HepG2 (cell line): ENCODE results near the gene FXYD5. TPM values are rescaled to one million over a fixed set of nuclear protein-coding genes. Genes with fewer than 3 reads are reported as not detected.

ENCODE experiments used
- ATAC-seq: fragments of 200-7000 bp; cut with Tn5 transposase; 3 replicates; pipeline ENCODE4 v1.9.1; 2020; ENCODE audit warnings: mild to moderate bottlenecking, moderate library complexity
- BruUV-seq: library from RNA; stranded (reverse); fragments of 400-500 nt; replicated peaks from 2 replicates; lab custom pipeline; 2021; lab: Mats Ljungman, UMichigan
- CTCF ChIA-PET: fragments of 300-600 bp; formaldehyde crosslinking; extraction: SDS; loops from one replicate; lab custom pipeline; 2021; ENCODE audit warnings: low total read pairs, inconsistent platforms, low intra/inter-chr PET ratio; lab: Yijun Ruan, JAX
- POLR2A ChIA-PET: fragments of 350-600 bp; sonication (Branson Sonifier 250); formaldehyde crosslinking; loops from one replicate; lab custom pipeline; 2020; ENCODE audit warnings: antibody characterized with exemption, inconsistent platforms; lab: Yijun Ruan, JAX
- DNase-seq: peaks from one replicate; pipeline ENCODE4 v3.0.0-alpha.2; 2015; ENCODE audit warnings: low spot score
- FAIRE-seq: peaks from 3 replicates; lab custom pipeline; 2011; peaks lifted over from hg19 to GRCh38; lab: Jason Lieb, UNC
- H2AFZ ChIP-seq: one replicate; pipeline ENCODE4 v1.6.1; 2011; ENCODE audit warnings: low read length, inconsistent platforms
- H3K27ac ChIP-seq: fragments of 300-600 bp; 3 replicates; pipeline ENCODE4 v1.8.0; 2011; ENCODE audit warnings: mixed run types, mild to moderate bottlenecking, mixed read lengths, low read length, inconsistent platforms; ENCODE audit not compliant: insufficient read depth; ENCODE audit errors: extremely low read length
- H3K27me3 ChIP-seq, 2 experiments: fragments of 200-600 bp in 1 of 2; 2 replicates in 1 of 2; 3 replicates in 1 of 2; pipeline versions ENCODE4 v1.6.0 to v1.8.0; 2011; ENCODE audit warnings: low read length in 2 of 2, mild to moderate bottlenecking in 2 of 2, moderate library complexity in 2 of 2, inconsistent platforms in 1 of 2; ENCODE audit not compliant: insufficient read depth in 2 of 2, control insufficient read depth in 1 of 2
- H3K36me3 ChIP-seq, 2 experiments: fragments of 200-600 bp in 1 of 2; replicated peaks in 1 of 2; 2 replicates in 1 of 2; 3 replicates in 1 of 2; pipeline versions ENCODE4 v1.5.1 to v1.8.0; 2011; ENCODE audit warnings: low read length in 2 of 2, inconsistent platforms in 1 of 2; ENCODE audit not compliant: insufficient read depth in 2 of 2, control insufficient read depth in 1 of 2
- H3K4me1 ChIP-seq: 2 replicates; pipeline ENCODE4 v1.5.1; 2012; ENCODE audit warnings: low read length, inconsistent platforms; ENCODE audit not compliant: insufficient read depth
- H3K4me2 ChIP-seq: 2 replicates; pipeline ENCODE4 v1.6.0; 2011; ENCODE audit warnings: low read depth, low read length, inconsistent platforms
- H3K4me3 ChIP-seq, 3 experiments: fragments of 200-600 bp in 1 of 3; sonication (generic), shearing (Covaris generic) in 1 of 3; replicated peaks in 1 of 3; 2 replicates each; pipeline ENCODE4 v1.5.1; 2011 to 2016; ENCODE audit warnings: low read length in 3 of 3, inconsistent platforms in 2 of 3, low read depth in 2 of 3, mild to moderate bottlenecking in 2 of 3, control low read depth in 1 of 3, mixed read lengths in 1 of 3; ENCODE audit not compliant: insufficient read depth in 1 of 3
- H3K79me2 ChIP-seq: one replicate; pipeline ENCODE4 v1.6.1; 2011; ENCODE audit warnings: low read length, inconsistent platforms; ENCODE audit not compliant: insufficient read depth
- H3K9ac ChIP-seq: 2 replicates; pipeline ENCODE4 v1.6.0; 2011; ENCODE audit warnings: mild to moderate bottlenecking, low read depth, low read length, inconsistent platforms; ENCODE audit not compliant: insufficient read depth
- H3K9me3 ChIP-seq: 2 replicates; pipeline ENCODE4 v1.5.1; 2012; ENCODE audit warnings: mild to moderate bottlenecking, low read length
- H4K20me1 ChIP-seq: 2 replicates; pipeline ENCODE4 v1.6.0; 2011; ENCODE audit warnings: inconsistent platforms, mild to moderate bottlenecking, low read length, moderate library complexity; ENCODE audit not compliant: insufficient read depth
- CBX1 ChIP-seq: IDR thresholded peaks from one replicate; pipeline ENCODE4 v1.6.1; 2016; ENCODE audit warnings: antibody characterized with exemption, low read depth
- CCAR2 ChIP-seq: fragments of 200-400 bp; formaldehyde crosslinking; optimal IDR thresholded peaks from 2 replicates; pipeline ENCODE3; 2018; ENCODE audit warnings: low read depth, mild to moderate bottlenecking, low read length, moderate library complexity
- DDIT3 ChIP-seq: sonication (generic); formaldehyde crosslinking; IDR thresholded peaks from 2 replicates; pipeline ENCODE4 v1.4.0; 2020; ENCODE audit warnings: mild to moderate bottlenecking, missing genetic modification reagents
- HINFP ChIP-seq: sonication (generic); formaldehyde crosslinking; IDR thresholded peaks from 2 replicates; pipeline ENCODE4 v1.4.0; 2020; ENCODE audit warnings: low read depth, mild to moderate bottlenecking, missing genetic modification reagents
- NFE2L2 ChIP-seq: fragments of 150-350 bp; IDR thresholded peaks from 2 replicates; pipeline ENCODE4 v1.6.1; 2014; ENCODE audit warnings: low read length
- NFIB ChIP-seq: sonication (generic); formaldehyde crosslinking; IDR thresholded peaks from 2 replicates; pipeline ENCODE4 v1.9.0; 2021; ENCODE audit warnings: missing genetic modification reagents, mild to moderate bottlenecking, borderline replicate concordance
- NKX3-1 ChIP-seq: sonication (generic); formaldehyde crosslinking; IDR thresholded peaks from 2 replicates; pipeline ENCODE4 v1.5.0; 2020; ENCODE audit warnings: missing genetic modification reagents
- SIX4 ChIP-seq: sonication (generic); formaldehyde crosslinking; IDR thresholded peaks from 2 replicates; pipeline ENCODE4 v1.4.0; 2020; ENCODE audit warnings: missing genetic modification reagents
- ZKSCAN1 ChIP-seq: fragments of 150-350 bp; IDR thresholded peaks from 2 replicates; pipeline ENCODE4 v1.6.1; 2014; ENCODE audit warnings: low read length
- ZNF142 ChIP-seq: sonication (generic); formaldehyde crosslinking; IDR thresholded peaks from 2 replicates; pipeline ENCODE4 v1.4.0; 2020; ENCODE audit warnings: missing genetic modification reagents
- ZNF547 ChIP-seq: sonication (generic); formaldehyde crosslinking; IDR thresholded peaks from 2 replicates; pipeline ENCODE4 v1.5.1; 2020; ENCODE audit warnings: mild to moderate bottlenecking, missing genetic modification reagents
- ZNF605 ChIP-seq: sonication (generic); formaldehyde crosslinking; IDR thresholded peaks from 2 replicates; pipeline ENCODE4 v1.8.0; 2022; ENCODE audit warnings: mild to moderate bottlenecking, missing genetic modification reagents
- ZNF652 ChIP-seq: IDR thresholded peaks from 2 replicates; pipeline ENCODE4 v1.6.1; 2016; ENCODE audit warnings: low read depth, borderline replicate concordance
- ZNF746 ChIP-seq: sonication (generic); formaldehyde crosslinking; IDR thresholded peaks from 2 replicates; pipeline ENCODE4 v1.8.0; 2022; ENCODE audit warnings: mild to moderate bottlenecking, missing genetic modification reagents
- WGBS: methylation state at CpG from one replicate; pipeline ENCODE4 v1.1.6; 2017; ENCODE audit warnings: low lambda C conversion rate; 5-methylcytosine and 5-hydroxymethylcytosine counted together
- in situ Hi-C: cut with HindIII; loops from 2 replicates; pipeline ENCODE4 v1.10.0; 2017; ENCODE audit warnings: low pct_unique_long_range_greater_than_20kb; ENCODE audit not compliant: extremely low pct_ligation_motif_present
- intact Hi-C: fragments of 100-400 bp; cut with micrococcal nuclease; formaldehyde crosslinking; loops from one replicate; pipeline ENCODE4 v1.10.0; 2022; ENCODE audit not compliant: unreplicated experiment
- polyA plus RNA-seq, 8 experiments: library from polyadenylated mRNA; depleted of rRNA in 3 of 8; stranded (reverse) in 7 of 8; unstranded in 1 of 8; fragments of >200 nt; fragmentation: Illumina TruSeq in 4 of 8; extraction: Trizol in 4 of 8; gene quantifications; 2 replicates each; pipeline versions ENCODE4 v1.2.1 to v1.2.3, GENCODE V29; 2011 to 2016; ENCODE audit warnings: low read depth in 4 of 8, missing spikeins in 1 of 8, mixed read lengths in 1 of 8; ENCODE audit not compliant: insufficient read depth in 1 of 8
- total RNA-seq, 5 experiments: library from RNA; depleted of rRNA; stranded (reverse); fragments of >200 nt; fragmentation: Illumina TruSeq; extraction: Trizol; gene quantifications; 2 replicates each; pipeline ENCODE4 v1.2.3, GENCODE V29; 2016; ENCODE audit warnings: low read depth in 1 of 5
- TF ChIP-seq, protein P1 (sequence below): IDR thresholded peaks from 2 replicates; pipeline ENCODE4 v1.6.1; 2012; ENCODE audit warnings: low read length, improper control_type of control experiment

Gene FXYD5
- total and polyA plus RNA-seq, 2 of the 13 experiments (the other 11 are each of a cell fraction or from before 2014, with no cell fraction given), result 0.65 TPM; not detected in 1

DNA sequence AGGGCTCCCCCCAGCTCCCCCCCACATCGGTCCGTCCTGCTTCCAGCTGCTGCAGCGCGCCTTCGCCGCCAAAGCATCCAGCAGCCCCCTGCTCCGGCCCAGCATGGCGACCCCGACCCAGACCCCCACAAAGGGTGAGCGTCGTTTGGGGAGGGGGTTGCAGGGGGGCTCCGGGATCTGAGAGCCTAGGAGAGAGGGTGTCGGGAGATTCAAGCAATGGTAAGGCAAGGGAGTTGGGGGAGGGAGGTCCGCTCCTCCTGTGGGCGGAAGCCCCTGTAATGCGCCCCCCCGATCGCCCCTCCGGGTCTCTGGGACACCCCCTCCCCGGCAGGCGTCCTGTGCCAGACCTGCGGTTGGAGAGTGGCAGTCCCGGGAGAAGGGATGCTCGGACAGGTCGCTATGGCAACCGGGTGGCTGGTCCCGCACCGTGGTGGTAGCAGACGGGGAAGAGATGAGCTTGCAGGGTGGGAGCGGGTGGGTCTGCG is 11.3 kb upstream of the FXYD5 start, which contains the start of gene FXYD7:
Gene FXYD7 (plus strand): TSS at position 25 of the 485 bp plus-strand sequence. CDS start 79 bp downstream, at position 104.
- H4K20me1 ChIP-seq, result no peaks in the 10 kb centered on the region
- DNase-seq (no peak), FAIRE-seq (no peak), ATAC-seq (no peak)
- no TSS peak for BruUV-seq
- intact Hi-C loops (no loop called here), in situ Hi-C loops (no loop called here)
- H3K27ac ChIP-seq, result no peak within 1 kb of the TSS
- H2AFZ ChIP-seq, result no peak within 1 kb of the TSS
- peaks cover 0 to 3% of the 10 kb centered on the region in 2 experiments; a peak in 2 of 5 replicates for H3K27me3 ChIP-seq
- H3K9me3 ChIP-seq, result no peaks in the 10 kb centered on the region
- CTCF ChIA-PET, result no interaction called here
- no peak within 1 kb of the TSS for H3K9ac ChIP-seq
- no peaks in the 10 kb centered on the region for H3K36me3 ChIP-seq
- POLR2A ChIA-PET, result no interaction called here
- WGBS, result 67% methylated on average over 30 of the region's 31 CpGs
- H3K79me2 ChIP-seq, result no peaks in the 10 kb centered on the region
- H3K4me3 ChIP-seq, result no peak within 1 kb of the TSS
- H3K4me2 ChIP-seq, result no peak within 1 kb of the TSS
- H3K4me1 ChIP-seq, result peaks cover 26% of the 10 kb centered on the region
- TF ChIP-seq HINFP (CRISPR knock-in tag) (no peak), ZNF652 (CRISPR knock-in tag) (no peak), NFIB (CRISPR knock-in tag) (no peak), SIX4 (CRISPR knock-in tag) (no peak), NKX3-1 (CRISPR knock-in tag) (no peak), NFE2L2 (no peak), DDIT3 (no peak), ZKSCAN1 (no peak), ZNF746 (CRISPR knock-in tag) (no peak), ZNF547 (CRISPR knock-in tag) (no peak), ZNF142 (no peak), CCAR2 (no peak), CBX1 (no peak), ZNF605 (CRISPR knock-in tag) (no peak)
- TF ChIP-seq, protein P1, sequence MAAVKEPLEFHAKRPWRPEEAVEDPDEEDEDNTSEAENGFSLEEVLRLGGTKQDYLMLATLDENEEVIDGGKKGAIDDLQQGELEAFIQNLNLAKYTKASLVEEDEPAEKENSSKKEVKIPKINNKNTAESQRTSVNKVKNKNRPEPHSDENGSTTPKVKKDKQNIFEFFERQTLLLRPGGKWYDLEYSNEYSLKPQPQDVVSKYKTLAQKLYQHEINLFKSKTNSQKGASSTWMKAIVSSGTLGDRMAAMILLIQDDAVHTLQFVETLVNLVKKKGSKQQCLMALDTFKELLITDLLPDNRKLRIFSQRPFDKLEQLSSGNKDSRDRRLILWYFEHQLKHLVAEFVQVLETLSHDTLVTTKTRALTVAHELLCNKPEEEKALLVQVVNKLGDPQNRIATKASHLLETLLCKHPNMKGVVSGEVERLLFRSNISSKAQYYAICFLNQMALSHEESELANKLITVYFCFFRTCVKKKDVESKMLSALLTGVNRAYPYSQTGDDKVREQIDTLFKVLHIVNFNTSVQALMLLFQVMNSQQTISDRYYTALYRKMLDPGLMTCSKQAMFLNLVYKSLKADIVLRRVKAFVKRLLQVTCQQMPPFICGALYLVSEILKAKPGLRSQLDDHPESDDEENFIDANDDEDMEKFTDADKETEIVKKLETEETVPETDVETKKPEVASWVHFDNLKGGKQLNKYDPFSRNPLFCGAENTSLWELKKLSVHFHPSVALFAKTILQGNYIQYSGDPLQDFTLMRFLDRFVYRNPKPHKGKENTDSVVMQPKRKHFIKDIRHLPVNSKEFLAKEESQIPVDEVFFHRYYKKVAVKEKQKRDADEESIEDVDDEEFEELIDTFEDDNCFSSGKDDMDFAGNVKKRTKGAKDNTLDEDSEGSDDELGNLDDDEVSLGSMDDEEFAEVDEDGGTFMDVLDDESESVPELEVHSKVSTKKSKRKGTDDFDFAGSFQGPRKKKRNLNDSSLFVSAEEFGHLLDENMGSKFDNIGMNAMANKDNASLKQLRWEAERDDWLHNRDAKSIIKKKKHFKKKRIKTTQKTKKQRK, result no peak
